Neural crest cell (in vitro differentiated cells): ENCODE measurements around the gene SLC35G6. TPM values are rescaled to one million over a fixed set of nuclear protein-coding genes. Genes with fewer than 3 reads are reported as not detected.
"Not testable (repeated sequence)": the region's sequence is repeated elsewhere in the genome, so short reads cannot be mapped to it uniquely, and the experiment has no call there.

Source experiments
- DNase-seq: peaks from one replicate; pipeline ENCODE4 v3.0.0; 2021; ENCODE audit warnings: low read depth, mixed read lengths, low spot score
- H3K27ac Mint-ChIP-seq: one replicate; pipeline ENCODE4 v1.8.0; 2021; ENCODE audit warnings: mild to moderate bottlenecking, mixed read lengths; ENCODE audit not compliant: unreplicated experiment
- H3K27me3 Mint-ChIP-seq: 2 replicates; pipeline ENCODE4 v1.8.0; 2021; ENCODE audit warnings: low read depth, mild to moderate bottlenecking, mixed read lengths
- H3K36me3 Mint-ChIP-seq: 2 replicates; pipeline ENCODE4 v1.8.0; 2021; ENCODE audit warnings: low read depth, mild to moderate bottlenecking, mixed read lengths
- H3K4me1 Mint-ChIP-seq: 2 replicates; pipeline ENCODE4 v1.8.0; 2021; ENCODE audit warnings: mixed read lengths
- H3K4me3 Mint-ChIP-seq: one replicate; pipeline ENCODE4 v1.8.0; 2021; ENCODE audit warnings: mild to moderate bottlenecking, mixed read lengths
- H3K9me3 Mint-ChIP-seq: 2 replicates; pipeline ENCODE4 v1.8.0; 2021; ENCODE audit warnings: mixed read lengths
- long read RNA-seq: library from polyadenylated mRNA; unstranded; transcript quantifications from one replicate; pipeline ENCODE4 v2.0.0, GENCODE V29; 2020
- total RNA-seq: library from RNA; stranded (reverse); gene quantifications from 2 replicates; pipeline ENCODE4 v1.2.1, GENCODE V29; 2021
- TF ChIP-seq, protein P1 (sequence below): fragments of 200-600 bp; sonication (generic); conservative IDR thresholded peaks from 2 replicates; pipeline ENCODE4 v1.5.0; 2021; ENCODE audit warnings: antibody characterized with exemption, mild to moderate bottlenecking

The SLC35G6 gene
- not detected in 2 replicates for total RNA-seq
- long read RNA-seq: 0 reads

DNA sequence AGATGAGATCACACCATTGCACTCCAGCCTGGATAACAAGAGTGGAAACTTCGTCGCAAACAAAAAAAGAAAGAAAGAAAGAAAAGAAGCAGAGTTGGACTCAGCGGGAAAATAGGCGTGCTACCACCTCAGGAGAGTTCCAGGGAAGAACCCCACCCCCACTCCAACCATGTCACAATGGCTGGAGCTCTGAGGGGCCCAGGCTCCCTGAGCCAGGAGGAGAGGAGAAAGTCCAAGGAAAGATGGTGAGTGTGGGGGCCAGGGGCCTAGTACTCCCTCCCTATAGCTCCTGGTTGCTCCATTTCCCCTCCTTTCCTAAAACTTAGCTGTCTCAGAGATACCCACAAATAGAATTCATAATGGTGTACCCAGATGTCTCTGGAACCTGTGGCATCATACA is at the start of gene SLC35G6:
TSS of gene SLC35G6 (plus strand) at position 172 of the 400 bp plus-strand sequence. CDS start at position 243, 71 bp downstream.
- H3K27ac Mint-ChIP-seq: peak within 1 kb of the TSS; percentile 98
- not testable (repeated sequence) for H3K9me3 Mint-ChIP-seq, H3K27me3 Mint-ChIP-seq, H3K36me3 Mint-ChIP-seq, DNase-seq
- peak within 1 kb of the TSS; percentile 91 for H3K4me3 Mint-ChIP-seq
- peaks cover 71% of the 10 kb centered on the region for H3K4me1 Mint-ChIP-seq

DNA sequence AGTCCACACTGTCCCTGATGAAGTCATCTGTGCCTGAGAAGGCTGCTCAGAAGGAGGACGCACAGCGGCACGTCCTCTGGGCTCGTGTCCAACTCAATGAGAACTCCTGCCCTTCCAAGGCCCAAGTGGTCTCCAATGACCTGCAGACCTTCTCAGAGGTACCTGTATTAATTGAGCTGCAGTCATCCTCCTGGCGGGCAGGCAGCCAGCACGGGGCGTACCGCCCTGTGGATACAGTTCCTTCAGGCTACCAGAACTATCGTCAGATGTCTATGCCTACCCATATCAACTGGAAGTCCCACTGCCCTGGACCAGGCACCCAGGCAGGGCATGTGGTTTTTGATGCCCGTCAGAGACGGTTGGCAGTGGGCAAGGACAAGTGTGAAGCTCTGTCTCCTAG is 49.0 kb upstream of the SLC35G6 start:
- peaks cover 13% of the 10 kb centered on the region for H3K4me1 Mint-ChIP-seq
- no peak overlapping the region for H3K4me3 Mint-ChIP-seq
- no peak overlapping the region for H3K27ac Mint-ChIP-seq
- H3K36me3 Mint-ChIP-seq: no peaks in the 10 kb centered on the region
- peaks cover 7% of the 10 kb centered on the region for H3K9me3 Mint-ChIP-seq
- TF ChIP-seq, protein P1, sequence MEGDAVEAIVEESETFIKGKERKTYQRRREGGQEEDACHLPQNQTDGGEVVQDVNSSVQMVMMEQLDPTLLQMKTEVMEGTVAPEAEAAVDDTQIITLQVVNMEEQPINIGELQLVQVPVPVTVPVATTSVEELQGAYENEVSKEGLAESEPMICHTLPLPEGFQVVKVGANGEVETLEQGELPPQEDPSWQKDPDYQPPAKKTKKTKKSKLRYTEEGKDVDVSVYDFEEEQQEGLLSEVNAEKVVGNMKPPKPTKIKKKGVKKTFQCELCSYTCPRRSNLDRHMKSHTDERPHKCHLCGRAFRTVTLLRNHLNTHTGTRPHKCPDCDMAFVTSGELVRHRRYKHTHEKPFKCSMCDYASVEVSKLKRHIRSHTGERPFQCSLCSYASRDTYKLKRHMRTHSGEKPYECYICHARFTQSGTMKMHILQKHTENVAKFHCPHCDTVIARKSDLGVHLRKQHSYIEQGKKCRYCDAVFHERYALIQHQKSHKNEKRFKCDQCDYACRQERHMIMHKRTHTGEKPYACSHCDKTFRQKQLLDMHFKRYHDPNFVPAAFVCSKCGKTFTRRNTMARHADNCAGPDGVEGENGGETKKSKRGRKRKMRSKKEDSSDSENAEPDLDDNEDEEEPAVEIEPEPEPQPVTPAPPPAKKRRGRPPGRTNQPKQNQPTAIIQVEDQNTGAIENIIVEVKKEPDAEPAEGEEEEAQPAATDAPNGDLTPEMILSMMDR: no peak
- H3K27me3 Mint-ChIP-seq: peaks cover 23% of the 10 kb centered on the region
- DNase-seq: no peak

DNA sequence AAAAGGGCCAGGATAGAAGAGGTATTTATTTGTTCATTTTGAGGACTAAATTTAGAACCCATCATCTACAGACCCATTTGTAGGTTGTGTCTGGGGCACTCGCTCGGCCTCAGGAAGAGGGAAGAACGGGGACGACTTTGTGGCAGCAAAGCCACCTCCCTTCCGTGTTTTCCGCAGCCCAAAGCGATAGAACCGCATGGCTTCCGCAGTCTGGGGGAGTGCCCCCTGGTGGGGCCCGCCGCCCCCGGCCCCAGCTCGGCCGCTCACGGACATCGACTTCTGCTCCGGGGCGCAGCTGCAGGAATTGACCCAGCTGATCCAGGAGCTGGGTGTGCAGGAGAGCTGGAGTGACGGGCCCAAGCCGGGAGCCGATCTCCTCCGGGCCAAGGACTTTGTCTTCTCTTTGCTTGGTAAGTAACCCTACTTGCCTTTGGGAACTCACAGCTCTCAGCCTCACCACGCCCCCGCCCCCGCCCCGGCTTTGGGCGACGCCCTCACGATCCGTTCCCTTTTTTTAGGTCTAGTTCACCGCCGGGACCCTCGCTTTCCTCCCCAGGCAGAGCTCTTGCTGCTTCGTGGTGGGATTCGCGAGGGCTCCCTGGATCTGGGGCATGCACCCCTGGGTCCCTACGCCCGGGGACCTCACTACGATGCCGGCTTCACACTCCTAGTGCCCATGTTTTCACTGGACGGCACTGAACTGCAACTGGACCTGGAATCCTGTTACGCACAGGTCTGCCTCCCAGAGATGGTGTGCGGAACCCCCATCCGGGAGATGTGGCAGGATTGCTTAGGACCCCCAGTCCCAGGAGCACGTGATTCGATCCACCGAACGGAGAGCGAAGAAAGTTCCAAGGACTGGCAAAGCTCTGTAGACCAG is 45.3 kb upstream of the SLC35G6 start:
- Mint-ChIP-seq H3K27ac (no peak overlapping the region), H3K36me3 (peaks cover 6% of the 10 kb centered on the region), H3K9me3 (peaks cover 4% of the 10 kb centered on the region), H3K4me3 (peak overlapping the region; percentile 87), H3K27me3 (peaks cover 56% of the 10 kb centered on the region), H3K4me1 (peaks cover 38% of the 10 kb centered on the region)
- DNase-seq: no peak
- TF ChIP-seq, protein P1: no peak

DNA sequence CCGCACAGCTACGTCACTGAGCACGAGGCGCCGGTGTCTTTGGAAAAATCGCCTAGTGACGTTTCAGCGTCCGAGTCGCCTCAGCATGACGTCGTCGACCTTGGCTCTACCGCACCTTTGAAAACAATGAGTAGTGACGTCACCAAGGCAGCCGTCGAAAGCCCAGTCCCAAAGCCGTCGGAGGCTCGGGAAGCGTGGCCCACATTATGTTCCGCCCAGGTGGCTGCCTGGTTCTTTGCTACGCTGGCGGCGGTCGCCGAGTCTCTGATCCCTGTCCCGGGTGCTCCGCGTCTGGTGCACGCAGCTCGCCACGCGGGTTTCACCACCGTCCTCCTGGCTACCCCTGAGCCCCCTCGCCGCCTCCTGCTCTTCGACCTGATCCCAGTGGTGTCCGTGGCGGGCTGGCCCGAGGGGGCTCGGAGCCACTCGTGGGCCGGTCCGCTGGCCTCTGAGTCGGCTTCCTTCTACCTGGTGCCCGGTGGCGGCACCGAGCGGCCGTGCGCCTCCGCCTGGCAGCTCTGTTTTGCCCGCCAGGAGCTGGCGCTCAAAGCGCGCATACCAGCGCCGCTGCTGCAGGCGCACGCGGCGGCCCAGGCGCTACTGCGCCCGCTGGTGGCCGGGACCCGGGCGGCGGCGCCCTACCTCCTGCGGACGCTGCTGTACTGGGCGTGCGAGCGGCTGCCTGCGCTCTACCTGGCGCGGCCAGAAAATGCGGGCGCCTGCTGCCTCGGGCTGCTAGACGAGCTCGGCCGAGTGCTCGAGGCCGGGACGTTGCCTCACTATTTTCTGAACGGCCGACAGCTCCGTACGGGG is 44.5 kb upstream of the SLC35G6 start:
- Mint-ChIP-seq H3K36me3 (peaks cover 6% of the 10 kb centered on the region), H3K9me3 (no peaks in the 10 kb centered on the region), H3K4me3 (peak overlapping the region; percentile 74), H3K27me3 (peaks cover 64% of the 10 kb centered on the region), H3K27ac (peak overlapping the region; percentile 62), H3K4me1 (peaks cover 47% of the 10 kb centered on the region)
- peak; percentile 70 for DNase-seq
- TF ChIP-seq, protein P1: peak; percentile 77

DNA sequence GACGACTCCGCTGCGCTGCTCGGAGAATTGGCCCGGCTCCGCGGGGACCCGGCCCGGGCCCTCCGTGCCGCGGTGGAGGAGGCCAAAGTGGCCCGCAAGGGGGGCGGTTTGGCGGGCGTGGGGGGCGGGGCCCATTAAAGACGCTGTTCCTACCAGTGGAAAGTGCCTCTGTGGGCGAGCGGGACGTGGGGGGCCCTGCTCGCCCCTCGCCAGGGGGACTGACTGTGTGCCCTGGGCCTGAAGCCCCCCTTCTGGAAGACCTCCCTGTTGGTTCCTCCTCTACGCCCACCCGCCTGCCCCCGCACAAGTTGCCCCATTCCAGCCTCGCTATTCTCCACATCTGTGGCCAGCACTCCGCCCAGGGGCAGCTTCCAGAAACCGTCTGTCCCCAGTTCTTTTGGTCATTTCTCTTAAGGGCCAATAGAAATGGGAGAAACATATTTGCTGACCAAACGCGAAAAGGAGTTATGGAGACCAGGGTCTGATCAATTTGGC is 43.8 kb upstream of the SLC35G6 start:
- Mint-ChIP-seq H3K9me3 (no peaks in the 10 kb centered on the region), H3K27me3 (peaks cover 70% of the 10 kb centered on the region), H3K4me3 (peak overlapping the region; percentile 76), H3K27ac (no peak overlapping the region), H3K36me3 (peaks cover 6% of the 10 kb centered on the region), H3K4me1 (peaks cover 51% of the 10 kb centered on the region)
- no peak for DNase-seq
- TF ChIP-seq, protein P1: no peak
